OCI-M2 (cell line): ENCODE results near the gene TEAD1.

Experiments
- DNase-seq: peaks from one replicate; lab custom pipeline; 2025; ENCODE audit not compliant: unreplicated experiment; lab: John Stamatoyannopoulos, UW

TEAD1 gene

DNA sequence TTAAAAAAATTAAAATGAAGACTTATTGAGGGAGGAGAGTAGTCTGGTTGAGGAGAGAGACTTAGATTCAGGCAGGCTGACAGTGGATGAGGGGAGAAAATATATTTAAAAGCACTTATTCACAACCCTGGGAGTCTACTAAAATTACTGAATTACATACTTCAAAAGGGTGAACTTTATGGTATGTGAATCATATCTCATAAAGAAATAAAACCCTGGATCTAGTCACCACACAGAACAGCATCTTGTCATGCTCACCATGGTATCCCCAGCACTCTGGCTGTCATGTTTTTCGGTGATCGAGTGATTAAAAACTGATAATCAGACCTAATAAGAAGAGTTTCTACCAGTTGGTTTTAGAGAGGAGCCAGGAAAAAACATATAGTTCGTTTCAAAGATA, 11.0 kb downstream of the TEAD1 start:
- DNase-seq, result no peak

DNA sequence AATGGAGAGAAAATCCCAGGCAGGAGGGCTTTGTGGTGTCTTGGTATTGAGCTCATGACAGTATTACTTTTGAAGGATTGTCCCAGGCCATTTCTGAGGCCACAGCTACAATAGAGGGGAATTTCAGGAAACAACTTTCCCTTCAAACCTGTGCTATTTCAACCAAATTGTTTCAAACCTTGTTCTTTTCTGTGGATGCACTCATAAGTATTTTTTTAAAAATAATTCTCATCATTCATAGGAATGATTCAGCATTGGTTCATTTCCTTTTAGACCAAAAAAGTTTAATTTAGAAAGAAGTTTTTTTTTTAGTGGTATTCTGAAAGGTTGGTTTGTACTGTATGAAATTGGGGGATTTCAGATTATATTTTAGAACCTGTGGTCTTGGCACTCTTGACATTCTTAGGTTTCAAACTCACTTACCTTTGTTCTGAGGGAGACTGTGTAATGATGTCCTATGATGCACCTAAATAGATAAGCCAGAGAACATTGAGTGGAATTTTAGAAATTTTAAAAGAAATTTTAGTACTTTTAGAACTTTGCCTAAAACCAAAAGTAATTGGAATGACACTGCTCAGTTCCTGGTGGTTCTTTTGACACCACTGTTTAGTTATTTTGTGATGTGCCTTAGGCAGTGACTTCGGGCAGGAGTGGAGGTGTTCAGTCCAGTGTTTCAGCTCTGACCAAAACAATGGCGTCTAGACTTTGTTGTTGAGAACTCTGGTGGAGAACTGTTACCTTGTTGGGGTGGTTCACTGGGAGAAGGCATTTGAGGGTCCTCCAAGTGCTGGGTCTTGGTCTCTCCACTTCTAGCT, 12.2 kb downstream of the TEAD1 start:
- DNase-seq, result no peak

DNA sequence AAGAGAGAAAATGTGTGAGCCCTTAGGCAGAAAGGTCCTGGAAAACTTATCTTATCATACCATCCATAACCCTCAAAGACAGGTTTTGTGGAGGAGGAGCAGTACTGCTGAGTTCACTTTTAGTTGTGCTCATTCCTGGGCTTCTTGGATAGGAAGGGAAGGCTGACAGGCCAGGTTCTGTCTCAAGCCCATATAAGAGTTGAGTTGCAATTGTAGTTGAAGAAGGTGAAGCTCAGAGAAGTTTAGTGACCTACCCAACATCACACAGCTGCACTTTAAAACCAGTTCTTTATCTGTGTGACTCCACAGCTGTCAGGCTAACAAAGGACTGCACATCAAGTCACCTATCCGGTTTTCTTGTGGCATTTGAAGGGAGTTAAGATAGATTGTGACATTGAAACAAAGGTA, 13.0 kb downstream of the TEAD1 start:
- DNase-seq, result no peak

DNA sequence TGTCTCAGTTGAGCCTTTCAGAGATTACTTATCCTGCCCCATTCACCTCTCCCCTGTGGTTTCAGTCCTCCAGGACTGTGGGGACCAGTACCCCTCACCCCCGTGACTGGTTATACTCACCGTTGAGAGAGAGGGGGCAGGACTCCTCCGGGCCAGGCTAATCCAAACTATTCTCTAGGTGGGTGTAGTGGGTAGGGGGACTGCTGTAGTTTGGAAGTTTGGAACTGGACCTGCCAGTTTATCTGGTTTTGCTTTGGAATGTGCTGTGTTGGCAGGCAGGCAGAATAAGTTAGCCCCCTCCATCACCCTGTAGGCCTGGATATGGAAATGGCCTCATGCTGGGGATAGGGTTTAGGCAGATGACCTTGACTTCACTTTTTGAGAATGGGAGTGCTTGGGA, 13.5 kb downstream of the TEAD1 start:
- no peak for DNase-seq

DNA sequence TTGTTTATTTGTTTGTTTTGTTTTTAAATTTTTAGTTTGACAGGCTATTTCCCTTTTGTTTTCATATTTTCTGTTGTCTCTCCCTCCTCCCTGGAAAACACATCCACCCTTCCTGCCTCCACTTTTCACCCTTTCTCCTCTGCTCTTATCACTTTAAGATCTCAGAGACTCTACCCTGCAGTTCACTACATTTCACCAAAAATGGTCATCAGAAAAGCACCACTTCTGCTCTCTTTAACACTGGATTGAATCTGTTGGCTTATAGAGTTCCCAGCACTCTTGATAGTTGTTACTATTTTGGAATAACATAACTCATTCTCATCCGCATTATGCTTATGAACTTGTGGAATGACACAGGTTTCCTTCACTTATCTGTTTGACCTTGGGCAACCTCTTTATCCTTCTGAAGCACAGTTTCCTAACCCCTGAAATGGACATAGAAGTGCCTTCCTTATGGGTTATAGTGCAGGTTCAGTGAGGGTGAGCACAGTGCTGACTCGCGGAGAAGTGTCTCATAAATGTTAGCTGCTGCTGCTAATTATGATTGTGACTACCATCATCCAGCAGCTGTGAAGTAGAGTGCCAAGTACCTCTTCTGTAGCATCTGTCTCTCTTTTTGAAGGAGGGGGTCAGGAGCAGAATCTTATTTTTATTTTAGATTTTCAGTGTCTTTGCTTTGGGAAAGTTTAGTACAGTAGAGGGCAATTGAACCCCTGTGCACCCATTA, 15.0 kb downstream of the TEAD1 start:
- DNase-seq, result no peak

DNA sequence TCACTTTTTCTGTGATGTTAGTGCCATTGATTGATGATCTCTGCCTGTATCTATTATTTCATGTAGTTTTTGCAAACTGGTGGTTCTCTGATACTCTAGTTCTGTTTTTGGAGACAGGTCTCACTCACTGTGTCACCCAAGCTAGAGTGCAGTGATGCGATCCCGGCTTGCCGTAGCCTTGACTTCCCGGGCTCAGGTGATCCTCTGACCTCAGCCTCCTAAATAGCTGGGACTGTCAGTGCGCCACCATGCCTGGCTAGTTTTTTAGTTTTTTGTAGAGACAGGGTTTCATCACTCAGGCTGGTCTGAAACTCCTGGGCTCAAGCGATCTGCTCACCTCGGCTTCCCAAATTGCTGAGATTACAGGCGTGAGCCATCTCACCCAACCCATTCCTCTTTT, 16.4 kb downstream of the TEAD1 start:
- no peak for DNase-seq

DNA sequence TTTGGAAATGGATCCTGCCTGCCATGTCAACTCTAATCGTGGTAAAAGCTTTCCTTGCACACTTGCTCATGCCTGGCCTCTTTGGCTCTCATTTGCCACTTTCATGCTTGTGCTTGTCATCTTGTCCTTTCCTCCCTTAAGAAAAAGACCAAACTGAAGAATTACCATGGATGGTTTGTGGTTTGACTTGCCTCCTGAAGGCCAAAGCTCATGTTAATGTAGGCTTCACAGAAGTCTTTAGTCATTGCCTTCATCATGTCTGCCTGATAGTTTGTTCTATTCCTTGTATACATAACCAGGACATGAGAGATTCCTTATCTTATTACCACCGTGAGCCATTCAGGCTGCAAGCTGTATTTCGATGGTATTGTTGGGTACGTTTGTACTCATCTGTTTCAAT, 17.3 kb downstream of the TEAD1 start:
- no peak for DNase-seq

DNA sequence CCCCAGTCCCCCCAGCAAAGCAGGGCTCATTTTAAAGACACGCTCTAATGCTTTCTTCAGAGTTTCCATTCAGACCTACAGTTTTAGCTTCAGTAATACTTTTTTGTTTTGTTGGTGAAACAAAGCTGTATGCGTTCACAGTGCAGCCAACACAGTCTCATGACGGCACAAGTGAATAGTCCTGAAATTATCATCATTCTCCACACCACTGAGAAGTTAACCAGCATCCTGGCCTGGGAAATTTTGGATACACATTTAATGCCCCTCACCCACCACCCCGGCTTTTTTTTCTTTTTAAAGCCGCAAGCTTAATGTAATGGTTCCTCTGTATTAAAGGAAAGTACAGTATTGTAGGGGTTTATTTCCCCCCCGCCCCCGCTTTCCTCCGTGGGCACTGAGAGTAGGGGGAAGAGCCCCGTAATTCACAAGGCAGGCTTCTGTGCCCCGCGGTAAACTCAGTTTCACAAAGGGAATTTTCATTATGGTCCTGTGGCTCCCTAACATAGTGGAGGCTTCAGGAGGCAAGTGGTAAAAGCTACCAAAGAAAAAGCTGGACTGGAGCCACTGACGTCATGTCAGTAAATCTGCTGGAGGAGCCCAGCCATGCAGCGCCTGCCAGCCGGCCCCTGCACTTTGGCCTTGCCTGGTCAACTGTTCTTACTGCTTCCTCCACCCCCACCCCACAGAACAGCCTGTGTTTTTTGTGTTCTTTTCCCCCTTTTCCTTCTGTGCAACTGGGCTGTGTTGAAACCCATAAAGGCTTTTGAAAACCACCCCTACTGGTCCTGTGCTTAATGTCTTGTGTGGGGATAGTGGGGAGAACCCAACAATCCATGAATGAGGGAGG, 18.2 kb downstream of the TEAD1 start:
- DNase-seq, result no peak

DNA sequence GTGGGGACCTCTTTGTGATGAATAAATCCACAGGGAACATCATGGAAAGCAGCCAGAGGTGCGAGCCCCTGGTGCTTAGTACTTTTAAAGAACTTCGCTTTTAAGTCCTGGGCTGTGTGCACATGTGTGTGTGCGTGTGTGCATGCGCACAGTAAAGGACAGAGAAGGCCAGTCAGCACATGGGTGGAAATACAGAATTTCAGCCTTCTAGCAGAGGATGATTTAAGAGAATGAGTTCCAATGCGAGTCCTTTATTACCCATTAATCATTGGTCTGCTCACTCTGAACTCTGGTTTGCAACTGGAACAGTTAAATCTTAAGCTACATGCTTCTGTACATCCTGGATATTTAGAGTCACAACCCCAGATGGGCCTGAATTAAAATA, 18.9 kb downstream of the TEAD1 start:
- no peak for DNase-seq

DNA sequence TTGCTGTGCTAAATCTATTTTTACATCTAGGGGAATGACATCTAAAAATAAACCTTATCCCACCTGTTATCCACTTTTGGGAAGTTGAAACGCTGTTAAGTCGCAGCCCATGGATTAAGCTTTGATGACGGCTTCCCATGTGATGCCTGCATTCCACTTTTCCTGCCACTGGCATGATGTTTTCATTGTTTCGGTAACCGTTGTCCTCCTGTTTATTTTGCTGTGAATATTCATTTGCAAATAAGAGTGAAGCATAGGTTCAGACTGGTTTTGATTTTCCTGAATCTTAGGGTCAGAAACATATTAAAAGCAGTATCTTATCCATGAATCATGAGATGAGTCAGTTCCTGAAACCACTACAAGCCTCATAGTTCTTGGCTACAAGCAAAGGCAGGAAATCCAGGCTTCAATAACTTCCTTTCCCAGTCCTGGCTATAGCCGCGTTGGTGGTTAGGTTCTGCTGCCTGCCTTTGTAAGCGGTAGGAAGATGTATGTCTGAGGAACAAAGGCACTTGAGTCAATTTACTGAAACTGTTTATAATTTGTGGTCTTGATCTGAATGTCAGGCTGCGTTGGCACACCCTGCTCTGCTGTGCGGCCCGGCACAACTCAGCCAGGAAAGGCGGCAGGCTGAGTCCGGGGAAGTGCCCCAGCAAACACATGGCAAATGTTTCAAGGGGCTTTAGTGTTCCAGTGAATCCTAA, 19.4 kb downstream of the TEAD1 start:
- DNase-seq, result no peak

DNA sequence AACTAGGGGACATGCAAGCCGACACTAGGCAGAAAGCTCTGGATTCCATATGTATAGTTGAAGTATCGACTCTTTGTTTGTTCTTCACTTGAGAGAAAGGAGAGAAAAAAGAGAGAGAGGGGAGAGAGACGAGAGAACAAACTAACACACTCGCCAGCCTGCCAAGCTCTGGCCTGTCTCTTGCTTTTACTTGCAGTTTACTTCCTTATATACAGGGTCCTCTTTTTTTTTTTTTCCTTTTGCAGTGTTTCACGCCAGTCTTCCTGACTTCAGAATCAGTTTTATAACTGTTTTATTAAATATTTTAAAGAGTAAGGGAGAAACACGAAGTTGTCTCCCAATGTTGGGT, 19.9 kb downstream of the TEAD1 start:
- DNase-seq, result no peak

DNA sequence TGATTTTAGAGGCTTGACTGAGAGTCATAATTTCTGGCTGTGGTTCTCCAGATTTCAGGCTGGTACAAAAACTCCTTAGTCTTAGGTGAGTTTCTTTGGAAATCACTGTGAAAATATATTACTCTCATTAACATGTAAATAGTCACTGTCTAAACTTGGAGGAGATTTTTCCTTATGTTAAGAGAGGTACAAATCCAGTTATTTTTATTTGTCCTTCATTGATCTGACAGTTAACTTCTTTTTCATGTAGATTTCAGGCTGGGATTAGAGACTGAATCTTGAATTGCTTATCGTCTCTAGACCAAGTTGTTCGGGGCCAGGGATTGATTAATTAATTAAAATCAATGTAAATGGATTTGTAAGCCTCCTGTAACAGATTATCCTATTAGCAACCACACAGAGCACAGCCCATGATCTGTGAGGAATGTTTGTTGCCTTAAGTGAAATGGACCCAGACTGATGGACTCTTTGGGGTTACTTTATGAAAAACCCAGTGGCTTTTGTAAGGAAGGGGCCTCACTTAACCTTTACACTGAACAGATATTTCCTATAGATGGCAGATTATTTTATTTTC, 21.1 kb downstream of the TEAD1 start:
- DNase-seq, result no peak

DNA sequence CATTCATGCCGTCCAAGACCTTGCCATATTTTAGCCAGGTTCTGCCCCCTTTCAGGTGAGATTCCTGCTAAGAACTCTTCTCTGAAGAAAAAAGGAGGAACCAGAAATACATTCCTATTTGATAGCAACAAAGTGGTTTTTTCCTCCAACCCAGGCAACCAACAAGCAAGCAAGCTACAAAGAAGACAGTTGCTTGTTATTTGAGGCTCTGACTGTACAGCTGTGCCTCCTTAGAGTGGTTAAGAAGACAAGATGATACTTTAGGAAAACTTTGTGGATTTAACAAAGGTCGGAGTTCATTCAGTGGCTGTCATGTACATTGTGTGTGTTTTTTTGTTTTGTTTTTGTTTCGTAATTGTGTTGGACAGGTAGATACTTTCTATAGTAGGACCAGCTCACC, 21.7 kb downstream of the TEAD1 start:
- DNase-seq, result no peak

DNA sequence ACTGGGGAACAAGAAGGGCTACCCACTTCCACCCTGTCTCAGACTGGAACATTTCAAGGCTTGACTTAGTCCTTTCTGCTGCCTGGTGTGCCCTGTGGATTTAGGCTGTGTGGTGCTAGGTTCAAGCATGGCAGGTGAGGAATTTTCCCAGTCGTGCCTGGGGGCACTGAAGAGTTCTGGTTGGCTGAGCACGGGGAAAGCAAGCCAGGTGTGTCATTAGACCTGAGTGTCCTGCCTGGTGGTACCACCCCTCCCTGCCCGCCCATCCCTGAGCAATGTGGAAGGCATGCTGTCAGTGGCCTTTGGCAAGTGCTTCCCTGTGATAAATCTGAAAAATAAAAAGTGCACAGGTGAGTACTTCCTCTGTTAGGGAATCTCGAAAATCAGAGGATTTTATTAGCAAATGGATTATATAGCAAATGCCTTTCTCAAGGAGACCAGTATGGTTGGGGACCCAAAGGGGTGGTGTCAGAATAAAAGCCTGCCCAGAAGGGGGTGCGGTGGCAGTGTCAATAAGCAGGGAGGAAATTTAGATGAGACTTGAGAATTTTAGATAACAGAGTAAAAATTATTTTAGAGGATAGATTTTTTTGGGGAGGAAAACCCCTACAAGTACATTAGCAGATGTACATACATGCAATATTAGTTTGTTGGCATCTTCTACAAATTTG, 22.8 kb downstream of the TEAD1 start:
- no peak for DNase-seq

DNA sequence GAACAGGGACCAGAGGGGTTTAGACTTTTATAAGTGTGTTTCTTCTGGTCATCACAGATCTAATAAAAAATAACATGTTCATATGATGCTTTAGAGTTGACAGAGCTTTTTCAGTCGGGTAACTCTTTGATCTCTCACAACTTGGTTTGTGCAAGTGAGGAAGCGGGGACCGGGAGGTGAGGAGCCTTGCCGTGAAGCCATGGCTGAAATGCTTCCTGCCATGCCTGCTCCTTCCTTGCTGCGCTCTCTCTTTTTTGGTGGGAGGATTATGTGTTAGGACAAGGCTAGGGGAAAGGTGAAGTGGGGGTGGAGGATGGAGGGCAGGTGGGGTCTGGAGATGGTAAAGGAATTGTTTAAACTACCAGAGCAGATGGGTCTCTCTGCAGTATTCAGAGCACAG, 23.8 kb downstream of the TEAD1 start:
- DNase-seq, result no peak

DNA sequence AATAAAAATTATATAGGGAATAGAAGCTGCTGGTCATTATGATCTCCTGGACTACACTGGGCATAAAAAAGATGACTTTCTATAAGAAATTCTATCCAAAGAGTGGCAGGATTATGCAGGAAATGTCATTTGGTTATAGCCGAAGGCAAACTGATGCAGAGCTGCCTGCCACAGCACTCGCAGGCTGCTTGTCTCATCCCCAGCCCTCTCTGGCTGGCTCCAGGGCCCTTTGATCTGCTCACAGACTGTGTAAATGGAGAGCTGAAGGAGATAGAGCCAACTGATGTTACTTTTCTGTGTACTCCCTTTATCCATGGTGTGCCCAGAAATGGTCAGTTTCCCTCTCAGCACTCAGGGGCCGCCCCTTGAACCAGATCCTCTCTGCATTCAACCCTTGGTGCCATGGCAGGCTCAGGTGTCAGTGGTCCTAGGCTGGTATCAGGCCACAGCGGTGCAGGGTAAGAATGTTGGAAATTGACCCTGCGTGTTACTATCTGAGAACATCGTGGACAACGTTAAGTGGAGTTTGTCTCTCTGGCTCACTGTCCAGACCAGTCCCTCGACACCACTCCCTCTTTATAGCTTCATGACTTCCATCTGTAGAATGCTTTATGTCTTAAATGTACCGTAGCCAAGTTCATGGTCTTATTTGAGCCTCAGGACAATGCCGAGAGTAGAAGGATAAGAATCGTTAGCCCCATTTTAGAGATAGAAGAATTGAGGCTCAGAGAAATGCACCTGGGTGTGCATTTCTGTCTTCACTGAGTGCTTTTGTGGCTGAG, 27.8 kb downstream of the TEAD1 start:
- DNase-seq, result no peak

DNA sequence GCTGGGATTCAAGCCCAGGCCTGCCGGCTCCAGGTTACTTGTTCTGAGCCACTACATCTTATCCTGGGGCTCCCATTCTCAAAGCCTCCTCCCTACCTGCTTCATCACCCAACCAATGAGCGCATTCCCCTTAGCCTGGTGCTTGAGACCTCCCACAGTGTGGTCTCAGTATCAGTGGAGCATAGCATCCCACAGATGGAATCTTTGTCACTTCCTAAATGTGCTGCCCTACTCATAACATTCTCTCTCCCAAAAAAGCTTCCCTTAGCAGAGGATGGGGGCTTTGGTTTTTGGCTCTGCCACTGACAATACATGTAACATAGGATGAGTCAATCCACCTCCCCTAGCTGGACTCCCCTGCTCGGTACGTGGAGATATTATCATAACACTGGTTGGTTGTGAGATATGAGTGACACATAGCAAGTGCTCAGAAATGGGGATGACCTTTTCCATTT, 28.8 kb downstream of the TEAD1 start:
- DNase-seq, result no peak

DNA sequence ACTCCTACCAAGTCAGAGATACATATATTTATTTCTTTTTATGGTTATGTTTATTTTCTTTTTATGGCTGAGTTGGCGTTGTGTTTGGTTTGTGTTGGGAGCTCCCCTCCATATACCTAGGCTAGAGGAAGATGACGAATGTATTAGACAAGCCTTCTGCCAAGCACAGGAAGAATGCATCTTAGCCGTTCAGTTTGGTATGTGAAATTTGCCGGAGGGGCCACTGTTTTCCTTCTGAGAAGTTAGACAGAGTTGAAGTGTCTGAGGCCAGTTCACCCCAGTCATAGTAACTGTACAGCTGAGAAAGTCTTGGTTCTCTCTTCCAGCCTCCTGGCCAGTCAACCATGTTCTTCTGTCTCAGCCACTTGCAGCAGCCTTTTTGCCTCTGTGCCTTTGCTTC, 29.8 kb downstream of the TEAD1 start:
- no peak for DNase-seq

DNA sequence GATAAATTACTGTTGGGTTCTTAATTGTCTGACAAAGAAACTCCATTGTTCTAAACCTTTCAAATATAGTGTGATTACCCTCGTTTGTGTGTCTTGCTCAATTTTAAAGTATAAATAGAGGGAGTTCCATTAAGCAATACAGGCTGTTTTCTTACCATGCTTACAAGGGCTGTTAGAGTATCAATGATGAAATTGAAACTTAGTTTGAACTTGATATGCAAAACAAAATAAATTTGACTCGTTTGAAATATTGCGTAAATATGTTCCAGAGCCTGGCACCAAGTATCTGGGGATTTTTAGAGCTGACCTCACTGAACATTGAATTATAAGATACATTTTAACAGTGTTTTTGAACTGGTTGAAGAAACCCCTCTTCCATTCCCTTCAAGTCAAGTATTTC, 31.7 kb downstream of the TEAD1 start:
- no peak for DNase-seq
